IMR-90 (cell line): ENCODE measurements around the gene ELOB. TPM values are rescaled to one million over a fixed set of nuclear protein-coding genes. Genes with fewer than 3 reads are reported as not detected.

ENCODE experiments used
- ATAC-seq: fragments of 200-7000 bp; cut with Tn5 transposase; 2 replicates; pipeline ENCODE4 v1.9.1; 2020; ENCODE audit warnings: low read depth, mild to moderate bottlenecking, moderate library complexity
- BruUV-seq: library from RNA; stranded (reverse); fragments of 400-500 nt; replicated peaks from 2 replicates; lab custom pipeline; 2021; lab: Mats Ljungman, UMichigan
- CTCF ChIA-PET: fragments of 300-600 bp; formaldehyde crosslinking; extraction: SDS; loops from one replicate; lab custom pipeline; 2021; ENCODE audit warnings: antibody characterized with exemption; lab: Yijun Ruan, JAX
- POLR2A ChIA-PET: fragments of 300-600 bp; sonication (Branson Sonifier 250); formaldehyde crosslinking; loops from one replicate; lab custom pipeline; 2022; ENCODE audit warnings: antibody characterized with exemption; ENCODE audit not compliant: unreplicated experiment; lab: Charles Lee
- DNase-seq: peaks from one replicate; pipeline ENCODE4 v3.0.0; 2013
- H2AFZ ChIP-seq: replicated peaks from 2 replicates; pipeline ENCODE3; 2013; ENCODE audit warnings: low read length, mild to moderate bottlenecking; ENCODE audit not compliant: poor library complexity
- H2AK5ac ChIP-seq: 2 replicates; pipeline ENCODE4 v1.6.1; 2013; ENCODE audit warnings: low read depth, low read length, inconsistent platforms
- H2AK9ac ChIP-seq: replicated peaks from 2 replicates; pipeline ENCODE3; 2013; ENCODE audit warnings: mild to moderate bottlenecking, low read depth, low read length, moderate library complexity; ENCODE audit not compliant: poor library complexity
- H2BK120ac ChIP-seq: 2 replicates; pipeline ENCODE4 v1.6.1; 2013; ENCODE audit warnings: low read depth, low read length, inconsistent platforms
- H2BK15ac ChIP-seq: 3 replicates; pipeline ENCODE4 v1.6.1; 2013; ENCODE audit warnings: low read depth, low read length, inconsistent platforms
- H2BK20ac ChIP-seq: 2 replicates; pipeline ENCODE4 v1.6.1; 2013; ENCODE audit warnings: low read depth, mild to moderate bottlenecking, inconsistent platforms, low read length, moderate library complexity
- H2BK5ac ChIP-seq: 2 replicates; pipeline ENCODE4 v1.6.1; 2013; ENCODE audit warnings: mild to moderate bottlenecking, low read depth, low read length, inconsistent platforms; ENCODE audit not compliant: poor library complexity, severe bottlenecking
- H3K14ac ChIP-seq: replicated peaks from 2 replicates; pipeline ENCODE4 v1.6.1; 2013; ENCODE audit warnings: low read depth, low read length, inconsistent platforms
- H3K18ac ChIP-seq: 2 replicates; pipeline ENCODE4 v1.6.1; 2013; ENCODE audit warnings: low read depth, low read length, control low read depth
- H3K23ac ChIP-seq: 2 replicates; pipeline ENCODE4 v1.6.1; 2013; ENCODE audit warnings: low read depth, low read length, inconsistent platforms
- H3K27ac ChIP-seq: 2 replicates; pipeline ENCODE4 v1.5.1; 2013; ENCODE audit warnings: mild to moderate bottlenecking, control low read depth, low read length; ENCODE audit not compliant: insufficient read depth
- H3K27me3 ChIP-seq: 2 replicates; pipeline ENCODE4 v1.6.1; 2013; ENCODE audit warnings: low read length; ENCODE audit not compliant: control insufficient read depth, insufficient read depth
- H3K36me3 ChIP-seq: 2 replicates; pipeline ENCODE4 v1.6.1; 2013; ENCODE audit warnings: low read length, mixed read lengths; ENCODE audit not compliant: control insufficient read depth, insufficient read depth
- H3K4ac ChIP-seq: 2 replicates; pipeline ENCODE4 v1.6.1; 2013; ENCODE audit warnings: low read depth, low read length, inconsistent platforms
- H3K4me1 ChIP-seq: 2 replicates; pipeline ENCODE4 v1.6.1; 2013; ENCODE audit warnings: low read length, mixed read lengths; ENCODE audit not compliant: control insufficient read depth, insufficient read depth
- H3K4me2 ChIP-seq: 2 replicates; pipeline ENCODE4 v1.6.1; 2013; ENCODE audit warnings: low read depth, mild to moderate bottlenecking, control low read depth, low read length, moderate library complexity
- H3K4me3 ChIP-seq: 2 replicates; pipeline ENCODE4 v1.5.1; 2013; ENCODE audit warnings: low read depth, mild to moderate bottlenecking, control low read depth, low read length, moderate library complexity; ENCODE audit not compliant: insufficient read depth
- H3K56ac ChIP-seq: 2 replicates; pipeline ENCODE4 v1.6.1; 2013; ENCODE audit warnings: low read length, inconsistent platforms; ENCODE audit not compliant: insufficient read depth; ENCODE audit errors: extremely low read depth
- H3K79me1 ChIP-seq, 2 experiments: 2 replicates each; pipeline ENCODE4 v1.6.1; 2013; ENCODE audit warnings: low read length in 2 of 2, inconsistent platforms in 1 of 2, low read depth in 1 of 2
- H3K9ac ChIP-seq: 2 replicates; pipeline ENCODE4 v1.6.1; 2013; ENCODE audit warnings: low read depth, low read length, control low read depth
- H3K9me1 ChIP-seq: 2 replicates; pipeline ENCODE4 v1.6.1; 2013; ENCODE audit warnings: low read length, inconsistent platforms; ENCODE audit not compliant: insufficient read depth
- H3K9me3 ChIP-seq: 2 replicates; pipeline ENCODE4 v1.6.1; 2013; ENCODE audit warnings: low read length; ENCODE audit not compliant: control insufficient read depth, insufficient read depth
- H4K20me1 ChIP-seq: 2 replicates; pipeline ENCODE4 v1.6.1; 2013; ENCODE audit warnings: low read length, inconsistent platforms; ENCODE audit not compliant: insufficient read depth
- H4K5ac ChIP-seq: 2 replicates; pipeline ENCODE4 v1.6.1; 2013; ENCODE audit warnings: mild to moderate bottlenecking, low read depth, low read length, control low read depth
- H4K8ac ChIP-seq, 2 experiments: 2 replicates each; pipeline ENCODE4 v1.6.1; 2013; ENCODE audit warnings: low read depth in 2 of 2, low read length in 2 of 2, control low read depth in 1 of 2, inconsistent platforms in 1 of 2
- H4K91ac ChIP-seq: 2 replicates; pipeline ENCODE4 v1.6.1; 2013; ENCODE audit warnings: low read depth, low read length, inconsistent platforms; ENCODE audit not compliant: insufficient read depth
- CHD1 ChIP-seq: IDR thresholded peaks from 2 replicates; pipeline ENCODE4 v1.6.1; 2012; ENCODE audit warnings: low read depth, low read length, improper control_type of control experiment
- MXI1 ChIP-seq: IDR thresholded peaks from 2 replicates; pipeline ENCODE4 v1.6.1; 2012; ENCODE audit warnings: low read depth, mild to moderate bottlenecking, low read length, moderate library complexity, borderline replicate concordance
- RFX5 ChIP-seq: IDR thresholded peaks from 2 replicates; pipeline ENCODE4 v1.8.0; 2012; ENCODE audit warnings: low read depth, mild to moderate bottlenecking, low read length, moderate library complexity
- WGBS, 2 experiments: methylation state at CpG; one replicate each; pipeline versions ENCODE4 v1.1.5 to v1.1.7; 2013; ENCODE audit warnings: missing lambda C conversion rate in 2 of 2; ENCODE audit not compliant: insufficient read length in 1 of 2; ENCODE audit errors: extremely low coverage in 2 of 2; 5-methylcytosine and 5-hydroxymethylcytosine counted together
- dilution Hi-C: fragments of 300-500 bp; cut with HindIII; formaldehyde crosslinking; loops from one replicate; pipeline ENCODE4 v1.14.3; 2018; ENCODE audit warnings: low sequenced_read_pairs; ENCODE audit not compliant: unreplicated experiment
- in situ Hi-C: fragments of 300-500 bp; cut with MboI; formaldehyde crosslinking; loops from 3 replicates; pipeline ENCODE4 v1.14.3; 2019; ENCODE audit warnings: low sequenced_read_pairs, inconsistent platforms, mixed read lengths
- intact Hi-C: fragments of 100-400 bp; cut with micrococcal nuclease; formaldehyde crosslinking; loops from 2 replicates; pipeline ENCODE4 v1.10.0; 2022
- polyA plus RNA-seq, 3 experiments: library from polyadenylated mRNA; depleted of rRNA; stranded (reverse); fragments of >200 nt; gene quantifications; 2 replicates each; pipeline ENCODE4 v1.2.3, GENCODE V29; 2012; ENCODE audit warnings: low replicate concordance in 1 of 3
- total RNA-seq: library from RNA; depleted of rRNA; stranded (reverse); fragments of >200 nt; gene quantifications from 2 replicates; pipeline ENCODE4 v1.2.3, GENCODE V29; 2012
- TF ChIP-seq, protein P1 (sequence below): fragments of 150-350 bp; IDR thresholded peaks from 2 replicates; pipeline ENCODE4 v1.6.1; 2017; ENCODE audit warnings: mild to moderate bottlenecking, antibody characterized with exemption, low read length, low read depth

Gene ELOB
- total and polyA plus RNA-seq, 2 of the 4 experiments (the other 2 are of a cell fraction) = 442 to 5,859 TPM

- no peaks in the 10 kb centered on the region for H3K79me1 ChIP-seq
- H2AFZ ChIP-seq = no peak overlapping the region
- H3K27ac ChIP-seq = no peak overlapping the region
- dilution Hi-C loops = no loop called here
- H2AK5ac ChIP-seq = no peak overlapping the region
- no peaks in the 10 kb centered on the region for H3K36me3 ChIP-seq
- H3K4me1 ChIP-seq = no peaks in the 10 kb centered on the region
- no peak for TF ChIP-seq CHD1
- TF ChIP-seq, protein P1, sequence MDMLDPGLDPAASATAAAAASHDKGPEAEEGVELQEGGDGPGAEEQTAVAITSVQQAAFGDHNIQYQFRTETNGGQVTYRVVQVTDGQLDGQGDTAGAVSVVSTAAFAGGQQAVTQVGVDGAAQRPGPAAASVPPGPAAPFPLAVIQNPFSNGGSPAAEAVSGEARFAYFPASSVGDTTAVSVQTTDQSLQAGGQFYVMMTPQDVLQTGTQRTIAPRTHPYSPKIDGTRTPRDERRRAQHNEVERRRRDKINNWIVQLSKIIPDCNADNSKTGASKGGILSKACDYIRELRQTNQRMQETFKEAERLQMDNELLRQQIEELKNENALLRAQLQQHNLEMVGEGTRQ = no peak
- no peak for TF ChIP-seq MXI1
- TF ChIP-seq RFX5 = no peak
- no peak overlapping the region for H3K4me3 ChIP-seq
- H3K18ac ChIP-seq = no peak overlapping the region
- no peak overlapping the region for H2AK9ac ChIP-seq
- no peak overlapping the region for H2BK120ac ChIP-seq
- H2BK15ac ChIP-seq = no peak overlapping the region
- H3K9me3 ChIP-seq = no peaks in the 10 kb centered on the region
- H3K23ac ChIP-seq = no peak overlapping the region
- no peak overlapping the region for H4K8ac ChIP-seq
- no peak overlapping the region for H3K4me2 ChIP-seq
- no peak overlapping the region for H3K56ac ChIP-seq
- H4K91ac ChIP-seq = no peak overlapping the region
- no peak overlapping the region for H2BK20ac ChIP-seq
- no peak overlapping the region for H2BK5ac ChIP-seq
- WGBS, 2 experiments = no CpG with 5 or more reads among the region's 5 CpGs
- DNase-seq (no peak), ATAC-seq (no peak)
- H4K20me1 ChIP-seq = no peaks in the 10 kb centered on the region
- H3K9me1 ChIP-seq = no peaks in the 10 kb centered on the region
- in situ Hi-C loops = no loop called here
- H3K9ac ChIP-seq = no peak overlapping the region
- H4K5ac ChIP-seq = no peak overlapping the region
- no TSS peak for BruUV-seq
- ChIA-PET CTCF (no interaction called here), POLR2A (no interaction called here)
- no peak overlapping the region for H3K4ac ChIP-seq
- intact Hi-C loops = loop anchor here (5.0 kb wide), 1 partner anchor 47 kb away; no protein-coding TSS in a partner anchor
- peaks cover 54% of the 10 kb centered on the region for H3K27me3 ChIP-seq
- no peak overlapping the region for H3K14ac ChIP-seq
These were observed 13.6 kb upstream of the ELOB start for GRCh38 chr16:2790631-2791030.
